ENCODE results near the gene NR1H2. TPM values are rescaled to one million over a fixed set of nuclear protein-coding genes. Genes with fewer than 3 reads are reported as not detected.

NR1H2 gene
- total RNA-seq, 1 experiment from 2014 or later = 33.0 TPM

Other genes with a start within 250 kb of the NR1H2 start
- not detected in 2 replicates for gene IZUMO2, start 213.2 kb upstream of the NR1H2 start, total RNA-seq (2014; rRNA removed; shearing (Covaris generic))
- gene MYH14, start 172.8 kb upstream of the NR1H2 start, total RNA-seq (2014; rRNA removed; shearing (Covaris generic)) = 8.8 and 10.3 TPM in 2 replicates
- 3.4 and 4.3 TPM in 2 replicates for gene KCNC3, start 47.1 kb upstream of the NR1H2 start, total RNA-seq (2014; rRNA removed; shearing (Covaris generic))
- gene NAPSA, start 10.8 kb upstream of the NR1H2 start, total RNA-seq (2014; rRNA removed; shearing (Covaris generic)) = 0.24 TPM in 1 of 2 replicates, not detected in the other
- gene POLD1, start 7.9 kb downstream of the NR1H2 start, total RNA-seq (2014; rRNA removed; shearing (Covaris generic)) = 151 and 176 TPM in 2 replicates
- gene SPIB, start 42.5 kb downstream of the NR1H2 start, total RNA-seq (2014; rRNA removed; shearing (Covaris generic)) = 0.44 TPM in 1 of 2 replicates, not detected in the other
- gene MYBPC2, start 56.4 kb downstream of the NR1H2 start, total RNA-seq (2014; rRNA removed; shearing (Covaris generic)) = 0.55 TPM in 1 of 2 replicates, not detected in the other
- gene EMC10, start 100.0 kb downstream of the NR1H2 start, total RNA-seq (2014; rRNA removed; shearing (Covaris generic)) = 104 and 113 TPM in 2 replicates
- gene GARIN5A, start 100.4 kb downstream of the NR1H2 start, total RNA-seq (2014; rRNA removed; shearing (Covaris generic)) = 0.10 and 1.5 TPM in 2 replicates
- 13.6 and 33.3 TPM in 2 replicates for gene JOSD2, start 134.7 kb downstream of the NR1H2 start, total RNA-seq (2014; rRNA removed; shearing (Covaris generic))
- not detected in 2 replicates for gene ASPDH, start 137.5 kb downstream of the NR1H2 start, total RNA-seq (2014; rRNA removed; shearing (Covaris generic))
- 16.5 and 19.2 TPM in 2 replicates for gene LRRC4B, start 192.0 kb downstream of the NR1H2 start, total RNA-seq (2014; rRNA removed; shearing (Covaris generic))

Measured in G401 (cell line).